ENCODE data around the gene SYTL3. TPM values are rescaled to one million over a fixed set of nuclear protein-coding genes. Genes with fewer than 3 reads are reported as not detected.

SYTL3 gene, protein sequence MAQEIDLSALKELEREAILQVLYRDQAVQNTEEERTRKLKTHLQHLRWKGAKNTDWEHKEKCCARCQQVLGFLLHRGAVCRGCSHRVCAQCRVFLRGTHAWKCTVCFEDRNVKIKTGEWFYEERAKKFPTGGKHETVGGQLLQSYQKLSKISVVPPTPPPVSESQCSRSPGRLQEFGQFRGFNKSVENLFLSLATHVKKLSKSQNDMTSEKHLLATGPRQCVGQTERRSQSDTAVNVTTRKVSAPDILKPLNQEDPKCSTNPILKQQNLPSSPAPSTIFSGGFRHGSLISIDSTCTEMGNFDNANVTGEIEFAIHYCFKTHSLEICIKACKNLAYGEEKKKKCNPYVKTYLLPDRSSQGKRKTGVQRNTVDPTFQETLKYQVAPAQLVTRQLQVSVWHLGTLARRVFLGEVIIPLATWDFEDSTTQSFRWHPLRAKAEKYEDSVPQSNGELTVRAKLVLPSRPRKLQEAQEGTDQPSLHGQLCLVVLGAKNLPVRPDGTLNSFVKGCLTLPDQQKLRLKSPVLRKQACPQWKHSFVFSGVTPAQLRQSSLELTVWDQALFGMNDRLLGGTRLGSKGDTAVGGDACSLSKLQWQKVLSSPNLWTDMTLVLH
- total RNA-seq = 3.2 and 3.5 TPM in 2 replicates

DNA sequence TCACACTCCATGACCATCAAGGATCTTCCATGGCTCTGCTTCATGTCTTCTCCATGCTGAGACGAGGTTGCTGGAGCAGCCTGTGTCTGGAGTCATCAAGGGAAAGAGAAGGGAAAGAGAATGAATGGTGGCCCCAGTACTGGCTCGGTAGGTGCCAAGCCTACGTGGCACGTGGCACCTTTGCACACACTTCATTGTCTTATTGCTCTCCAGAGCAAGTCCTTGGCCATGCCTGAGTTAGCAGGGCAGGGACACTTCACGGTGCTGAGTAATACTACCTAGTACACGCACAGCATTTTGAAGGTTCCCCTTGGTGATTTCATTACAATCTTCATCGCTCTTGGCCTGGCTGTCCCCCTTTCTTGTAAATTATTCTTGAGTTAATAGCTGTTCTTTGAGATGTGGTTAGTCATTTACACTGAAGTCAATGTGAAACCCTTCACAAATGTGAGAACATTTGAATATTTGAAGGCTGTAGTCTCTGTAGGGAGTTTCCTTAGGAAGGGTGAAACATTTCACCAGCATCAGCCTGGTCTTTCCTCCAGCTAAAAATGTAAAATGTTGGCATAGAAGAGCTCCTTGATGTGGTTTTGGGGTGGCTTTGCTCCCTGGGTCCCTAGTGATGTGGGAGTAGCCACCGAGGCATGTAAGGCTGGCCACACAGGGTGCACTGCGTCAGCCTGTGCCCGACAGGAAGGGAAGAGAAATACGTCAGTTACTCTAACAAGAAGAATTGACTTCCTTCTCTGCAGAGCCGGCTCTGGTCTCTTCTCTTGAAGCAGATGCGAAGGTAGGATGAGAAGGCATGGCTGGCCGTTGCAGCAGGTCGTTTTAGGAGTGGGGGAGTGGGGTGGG, at the start of gene SYTL3:
TSS of gene SYTL3 (plus strand) at position 766 of the 855 bp plus-strand sequence. CDS start 13,215 bp downstream, outside the sequence.

DNA sequence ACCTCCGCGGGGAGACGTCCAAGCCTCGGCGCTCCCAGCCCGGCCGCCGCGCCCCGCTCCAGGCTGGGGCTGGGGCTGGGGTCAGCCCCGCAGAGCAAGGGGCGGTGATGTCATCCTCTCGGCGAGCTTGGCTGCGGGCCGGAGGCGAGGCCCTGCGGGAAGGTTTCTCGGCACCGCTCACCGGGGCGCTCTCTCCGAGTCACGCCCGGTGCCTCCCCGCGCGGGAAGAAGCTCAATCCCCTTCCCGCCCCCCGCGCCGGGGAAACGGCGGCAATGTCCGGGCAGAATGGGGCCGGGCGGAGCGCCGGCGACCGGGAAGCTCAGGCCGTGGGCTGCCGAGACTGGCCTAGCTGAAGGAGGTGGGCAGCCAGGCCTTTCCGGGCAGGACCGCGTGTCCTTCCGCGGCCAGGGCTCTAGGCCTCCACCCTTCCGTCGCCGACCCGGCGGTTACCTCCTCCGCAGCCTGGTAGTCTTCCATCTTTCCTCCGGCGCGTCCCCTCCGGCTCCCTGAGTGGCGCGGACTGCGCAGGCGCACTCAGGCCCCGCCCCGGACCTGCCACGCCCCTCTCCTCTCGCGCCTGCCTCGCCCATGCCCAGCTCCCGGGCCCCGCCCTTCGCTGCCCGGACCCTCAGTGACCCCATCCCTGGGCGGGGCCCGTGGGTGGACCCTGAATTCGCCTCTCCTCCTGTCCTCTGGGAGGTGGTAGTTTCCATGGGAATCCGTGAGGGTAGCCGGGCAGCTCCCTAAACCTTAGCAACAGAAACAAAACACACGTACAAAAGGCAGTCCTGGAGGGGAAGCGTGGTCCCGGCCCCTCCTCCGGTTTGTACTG, 5.4 kb upstream of the SYTL3 start, which contains the start of gene DYNLT1:
TSS of gene DYNLT1 (minus strand) at position 513 of the 833 bp plus-strand sequence. CDS start at position 478, 35 bp downstream.

Other genes starting within 250 kb of the SYTL3 start
- 23.1 and 28.9 TPM in 2 replicates for gene TMEM181, start 90.0 kb upstream of the SYTL3 start, total RNA-seq
- gene DYNLT1, start 5.3 kb upstream of the SYTL3 start, total RNA-seq = 178 and 189 TPM in 2 replicates
- gene EZR, start 169.3 kb downstream of the SYTL3 start, total RNA-seq = 95.7 and 116 TPM in 2 replicates

Data from myometrial cell (primary cell).